ENCODE measurements around the gene WT1.

Gene WT1

GRCh38 chr11:32438346-32438865, 3.1 kb upstream of the WT1 start:
- DNase-seq (ENCODE audit: low read depth in 2 of 2), result no peak

GRCh38 chr11:32437495-32438345, 2.4 kb upstream of the WT1 start:
- DNase-seq (ENCODE audit: low read depth in 2 of 2), result no peak

DNA sequence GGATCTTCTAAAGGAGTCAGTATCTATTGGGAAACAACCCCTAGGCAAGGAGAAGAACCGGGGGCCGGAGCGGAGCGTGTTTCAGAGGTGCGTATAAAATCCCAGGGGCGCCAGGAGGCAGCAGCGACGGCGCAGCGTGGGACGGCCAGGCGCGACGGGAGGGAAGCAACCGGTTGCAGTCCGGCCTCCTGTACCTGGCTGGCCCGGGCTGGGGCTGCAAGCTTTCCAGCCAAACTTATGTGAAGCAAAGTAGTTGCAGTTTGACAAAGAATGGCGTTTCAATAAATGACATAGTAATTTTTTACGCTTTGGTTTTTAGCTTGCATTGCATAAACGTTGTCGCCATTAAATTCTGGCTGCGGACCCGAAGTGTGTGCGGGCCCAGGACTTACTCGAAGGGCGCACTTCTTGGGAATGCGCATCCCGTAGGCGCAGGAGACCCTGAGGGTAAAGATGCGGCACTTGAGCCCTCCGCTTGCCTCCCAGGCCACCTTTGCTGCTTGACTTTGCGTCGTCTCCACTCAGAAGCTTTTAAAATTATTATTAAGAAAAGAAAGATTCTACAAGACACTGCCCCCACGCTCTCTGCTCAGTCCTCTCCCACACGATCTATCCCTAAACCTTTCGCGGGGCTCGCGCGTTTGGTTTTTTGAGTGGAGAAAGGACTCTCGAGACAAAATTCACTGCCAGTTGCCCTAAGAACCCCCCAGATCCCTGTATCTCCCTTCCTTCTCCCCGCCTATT, 1.6 kb upstream of the WT1 start:
- no peak for DNase-seq (ENCODE audit: low read depth in 2 of 2)

GRCh38 chr11:32435942-32436750, 807 bp upstream of the WT1 start:
- DNase-seq (ENCODE audit: low read depth in 2 of 2), result no peak

- DNase-seq (ENCODE audit: low read depth in 2 of 2), result no peak
These were observed 223 bp downstream of the WT1 start for GRCh38 chr11:32435152-32435480.

GRCh38 chr11:32434356-32435151, 785 bp downstream of the WT1 start:
- no peak for DNase-seq (ENCODE audit: low read depth in 2 of 2)

DNA sequence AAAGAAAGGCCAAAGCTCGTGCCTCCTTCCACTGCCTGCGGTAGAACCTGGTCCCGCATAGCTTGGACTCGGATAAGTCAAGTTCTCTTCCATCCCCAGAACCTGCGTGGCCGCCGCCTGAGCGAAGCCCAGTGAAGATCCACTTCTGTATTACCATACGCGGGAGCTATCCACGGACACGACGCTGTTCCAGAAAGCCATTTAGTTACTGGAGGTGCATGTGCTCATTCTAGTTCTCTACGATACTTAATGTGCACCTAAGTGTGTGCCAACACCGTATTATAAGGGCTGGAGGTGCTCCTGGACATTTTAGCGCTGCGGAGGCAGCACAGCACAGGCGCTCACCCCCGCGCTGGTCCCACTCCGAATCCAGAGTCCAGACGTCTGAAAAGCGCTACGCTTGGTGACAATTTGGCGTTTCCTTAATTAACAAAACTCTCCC, 1.4 kb downstream of the WT1 start:
- DNase-seq (ENCODE audit: low read depth in 2 of 2), result no peak

DNA sequence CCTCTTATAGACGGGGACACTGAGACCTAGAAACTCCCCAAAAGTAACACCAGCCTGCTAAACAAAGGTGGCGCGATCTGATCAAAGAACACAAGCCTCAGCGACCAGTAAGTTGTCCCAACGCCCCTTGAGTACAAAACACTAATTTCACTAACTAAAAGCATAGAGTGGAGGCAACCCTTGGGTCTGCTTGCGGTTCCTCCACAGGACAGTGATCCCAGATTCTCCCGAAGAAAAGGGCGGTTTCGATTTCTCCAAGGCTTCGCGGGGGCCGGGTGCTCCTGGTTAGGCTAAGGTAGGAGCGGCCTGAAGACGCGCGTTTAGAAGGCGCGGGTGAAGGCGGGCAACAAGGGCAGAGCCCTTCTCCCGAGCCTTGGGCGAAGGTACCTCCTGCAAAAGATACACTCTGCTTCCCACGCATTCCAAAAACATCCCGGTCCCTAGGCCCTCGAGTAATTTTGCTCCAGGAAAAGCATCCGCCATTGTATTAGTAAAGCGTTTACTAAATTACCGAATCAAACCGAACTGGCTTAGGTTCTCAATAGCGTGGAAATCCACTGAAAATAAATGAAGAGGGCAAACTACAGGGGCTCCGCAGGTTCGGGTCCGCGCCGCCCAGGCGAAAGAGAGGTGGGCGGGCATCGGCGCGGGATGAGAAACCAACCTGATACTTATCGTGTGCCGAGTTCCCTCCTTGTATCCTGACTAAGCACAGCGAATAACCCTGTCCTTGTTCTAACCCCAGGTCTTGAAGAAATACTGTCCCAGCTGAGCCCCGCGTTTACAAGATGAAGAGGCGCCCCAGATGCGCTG, 2.0 kb downstream of the WT1 start:
- no peak for DNase-seq (ENCODE audit: low read depth in 2 of 2)

- DNase-seq (ENCODE audit: low read depth in 2 of 2), result no peak
These were observed 2.8 kb downstream of the WT1 start for GRCh38 chr11:32432565-32432964.

DNA sequence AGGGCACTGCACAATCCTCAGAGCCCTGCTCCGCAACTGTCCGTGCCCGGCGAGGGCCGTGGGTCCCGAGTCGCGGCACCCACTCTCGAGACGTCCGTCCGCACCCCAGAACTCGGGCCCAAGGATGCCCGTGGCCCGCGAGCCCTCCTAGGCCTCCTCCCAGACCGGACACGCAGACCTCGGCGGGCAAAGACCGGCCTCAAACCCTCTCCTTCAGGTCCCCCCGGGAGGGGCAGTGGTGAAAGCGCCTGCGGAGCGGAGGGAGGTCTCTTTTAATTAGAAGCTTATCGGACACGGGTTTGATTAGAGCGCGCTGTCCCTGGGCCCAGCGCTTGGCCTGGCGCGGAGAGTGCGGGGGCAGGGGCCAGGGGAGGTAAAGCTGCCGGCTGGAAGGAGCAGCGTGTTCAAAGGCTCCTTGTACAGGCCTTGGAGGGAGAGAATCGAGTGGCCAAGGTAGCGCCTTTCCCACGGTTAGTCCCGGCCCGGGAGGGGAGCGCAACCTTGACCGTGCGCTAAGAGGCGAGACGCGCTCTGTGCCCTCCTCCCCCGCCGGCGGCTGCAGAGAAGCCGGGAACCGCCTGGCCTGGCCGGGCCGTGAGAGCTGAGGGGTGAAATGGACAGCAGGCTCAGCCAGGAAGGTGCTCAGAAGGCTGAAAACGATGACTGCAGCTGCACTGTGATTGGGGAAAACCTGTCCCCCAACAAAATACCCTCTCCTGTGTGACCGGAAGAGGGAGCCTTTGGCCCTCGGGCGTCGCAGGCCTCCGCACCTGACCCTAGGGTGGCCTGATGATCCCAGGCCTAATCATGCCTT, 4.6 kb downstream of the WT1 start:
- no peak for DNase-seq (ENCODE audit: low read depth in 2 of 2)

DNA sequence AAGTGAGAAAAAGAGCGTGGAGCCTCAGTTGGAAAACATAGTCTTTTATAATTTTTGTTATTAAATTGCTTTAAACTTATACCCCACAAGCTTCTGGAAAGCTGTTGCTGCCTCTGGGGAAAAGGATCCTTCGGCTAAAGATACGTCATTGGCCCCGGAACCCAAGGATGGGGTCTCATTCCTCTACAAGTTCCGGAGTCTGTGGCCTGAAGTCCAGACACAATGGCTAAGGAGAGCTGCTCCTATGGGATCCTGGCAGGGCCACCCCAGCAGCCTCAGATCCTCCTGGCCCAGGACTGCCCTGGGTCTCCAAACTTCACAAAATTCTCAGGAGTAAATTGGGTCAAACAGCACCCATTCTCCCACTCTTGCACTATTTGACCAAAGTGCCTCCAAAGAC, 5.9 kb downstream of the WT1 start:
- no peak for DNase-seq (ENCODE audit: low read depth in 2 of 2)

DNA sequence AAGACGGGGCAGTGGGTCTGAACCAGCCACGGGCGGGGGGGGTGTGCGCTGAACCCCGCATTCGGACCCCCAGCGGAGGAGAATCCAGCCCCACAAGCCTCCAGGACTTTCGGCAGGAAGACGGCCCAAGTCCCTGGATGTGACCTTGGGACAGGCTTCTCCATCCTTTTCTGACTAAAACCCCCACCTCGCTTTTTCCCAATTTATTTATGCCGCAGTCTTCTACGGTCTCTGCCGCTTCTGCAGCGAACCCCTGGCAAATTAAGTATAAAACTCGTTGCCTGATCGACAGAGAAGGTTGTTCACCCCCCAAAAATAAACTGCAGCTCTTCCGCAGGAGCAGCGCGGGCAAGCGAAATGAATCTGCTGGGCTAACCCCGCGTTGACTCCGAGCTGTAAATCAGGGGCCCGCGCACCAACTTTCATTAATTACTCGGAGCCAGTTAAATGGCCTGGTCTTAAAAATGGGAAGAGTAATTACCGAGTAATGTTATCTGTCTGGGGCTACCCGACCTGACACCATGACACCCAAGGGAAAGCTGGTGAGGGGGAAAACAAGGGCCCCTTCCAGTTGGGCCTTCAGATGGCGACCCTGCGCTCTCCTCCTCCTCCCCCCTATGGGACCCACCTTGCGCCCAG, 6.6 kb downstream of the WT1 start:
- DNase-seq (ENCODE audit: low read depth in 2 of 2), result no peak

- no peak for DNase-seq (ENCODE audit: low read depth in 2 of 2)
These were observed 7.2 kb downstream of the WT1 start for GRCh38 chr11:32427935-32428664.

DNA sequence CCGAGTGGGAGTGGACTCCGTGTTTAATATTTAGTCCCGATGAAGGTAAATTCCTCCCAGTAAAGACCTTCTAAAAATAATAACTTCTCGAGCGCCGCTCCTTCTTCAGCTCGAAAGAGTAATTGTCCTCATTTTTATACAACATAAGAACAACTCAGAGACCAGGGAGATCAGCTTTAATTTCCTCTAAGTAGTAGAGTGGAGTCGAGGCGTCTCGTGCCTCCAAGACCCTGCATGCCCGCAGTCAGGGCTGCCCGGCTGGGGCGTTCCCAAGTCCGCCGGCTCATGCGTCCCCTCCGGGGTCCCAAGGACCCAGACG, 7.8 kb downstream of the WT1 start:
- no peak for DNase-seq (ENCODE audit: low read depth in 2 of 2)

GRCh38 chr11:32426819-32427615, 8.3 kb downstream of the WT1 start:
- DNase-seq (ENCODE audit: low read depth in 2 of 2), result no peak

DNA sequence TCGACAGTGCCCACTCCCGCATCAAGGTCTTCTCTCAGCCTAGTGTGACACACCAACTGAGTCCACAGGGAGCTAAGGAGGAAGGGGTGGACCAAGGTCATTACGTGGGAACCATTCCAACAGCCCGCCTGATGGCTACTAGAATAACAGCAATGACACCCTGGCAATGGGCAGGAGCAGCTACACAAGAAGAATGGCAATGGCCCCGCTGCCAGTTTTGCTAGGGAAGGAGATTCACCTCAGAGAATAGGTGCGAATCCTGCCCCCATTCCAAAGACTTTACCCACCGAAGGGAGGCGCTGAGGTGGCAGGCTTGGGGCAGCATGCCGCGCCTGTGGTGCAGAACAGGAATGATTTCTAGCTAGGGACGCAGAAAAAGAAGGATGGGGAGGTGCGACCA, 9.1 kb downstream of the WT1 start:
- DNase-seq (ENCODE audit: low read depth in 2 of 2), result no peak

DNA sequence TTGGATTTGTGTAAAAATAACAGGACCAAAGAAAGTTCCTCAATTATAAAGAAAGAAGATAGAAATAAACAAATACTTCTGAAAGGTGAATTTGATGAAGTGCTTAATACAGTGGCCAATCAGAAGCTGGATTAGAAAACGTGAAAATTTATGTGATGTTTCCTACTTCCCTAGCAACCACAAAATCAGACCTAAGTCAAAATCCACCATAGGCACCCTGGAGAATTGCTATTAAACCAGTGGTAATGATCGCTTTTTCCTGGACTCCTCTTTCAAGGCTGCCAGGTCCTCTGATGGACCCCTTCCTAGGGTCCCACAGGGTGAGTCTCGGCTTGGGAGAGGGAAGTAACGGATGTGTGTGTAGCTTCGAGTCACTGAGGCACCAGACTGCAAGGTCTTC, 9.6 kb downstream of the WT1 start:
- DNase-seq (ENCODE audit: low read depth in 2 of 2), result no peak

GRCh38 chr11:32422545-32422944, 12.8 kb downstream of the WT1 start:
- no peak for DNase-seq (ENCODE audit: low read depth in 2 of 2)
